ENCODE results near the gene LARGE1.

DNA sequence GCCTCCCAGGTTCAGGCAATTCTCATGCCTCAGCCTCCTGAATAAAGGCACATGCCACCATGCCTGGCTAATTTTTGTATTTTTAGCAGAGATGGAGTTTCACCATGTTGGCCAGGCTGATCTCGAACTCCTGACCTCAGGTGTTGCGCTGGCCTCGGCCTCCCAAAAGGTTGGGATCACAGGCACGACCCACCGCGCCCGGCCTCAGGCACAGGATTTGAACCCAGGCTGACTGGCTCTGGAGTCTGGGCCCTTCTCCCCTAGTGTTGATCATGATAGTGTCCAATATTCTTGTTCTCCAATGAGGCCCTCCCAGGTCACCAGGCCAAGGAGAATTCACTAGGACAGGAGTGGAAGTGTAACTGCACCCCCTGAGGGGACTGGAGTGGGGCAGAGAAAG lies 401.9 kb downstream of the LARGE1 start:
- TF ChIP-seq, protein P1, sequence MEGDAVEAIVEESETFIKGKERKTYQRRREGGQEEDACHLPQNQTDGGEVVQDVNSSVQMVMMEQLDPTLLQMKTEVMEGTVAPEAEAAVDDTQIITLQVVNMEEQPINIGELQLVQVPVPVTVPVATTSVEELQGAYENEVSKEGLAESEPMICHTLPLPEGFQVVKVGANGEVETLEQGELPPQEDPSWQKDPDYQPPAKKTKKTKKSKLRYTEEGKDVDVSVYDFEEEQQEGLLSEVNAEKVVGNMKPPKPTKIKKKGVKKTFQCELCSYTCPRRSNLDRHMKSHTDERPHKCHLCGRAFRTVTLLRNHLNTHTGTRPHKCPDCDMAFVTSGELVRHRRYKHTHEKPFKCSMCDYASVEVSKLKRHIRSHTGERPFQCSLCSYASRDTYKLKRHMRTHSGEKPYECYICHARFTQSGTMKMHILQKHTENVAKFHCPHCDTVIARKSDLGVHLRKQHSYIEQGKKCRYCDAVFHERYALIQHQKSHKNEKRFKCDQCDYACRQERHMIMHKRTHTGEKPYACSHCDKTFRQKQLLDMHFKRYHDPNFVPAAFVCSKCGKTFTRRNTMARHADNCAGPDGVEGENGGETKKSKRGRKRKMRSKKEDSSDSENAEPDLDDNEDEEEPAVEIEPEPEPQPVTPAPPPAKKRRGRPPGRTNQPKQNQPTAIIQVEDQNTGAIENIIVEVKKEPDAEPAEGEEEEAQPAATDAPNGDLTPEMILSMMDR (IDR thresholded peaks at IDR 0.05) = no peak
- TF ChIP-seq POLR2A (IDR thresholded peaks at IDR 0.05) = no peak
